GM18907 (cell line): Measurements from ENCODE around the gene CST9L.

Source experiments
- ATAC-seq: cut with Tn5 transposase; IDR thresholded peaks from one replicate; pipeline ENCODE4 v1.9.1; 2021; ENCODE audit warnings: mild to moderate bottlenecking, moderate library complexity; ENCODE audit not compliant: unreplicated experiment

The CST9L gene

GRCh38 chr20:23514848-23515247 is 53.4 kb downstream of the CST9L start:
- no peak for ATAC-seq
